ENCODE measurements around the gene B4GALT3. TPM values are rescaled to one million over a fixed set of nuclear protein-coding genes. Genes with fewer than 3 reads are reported as not detected.
A peak's percentile ranks its signal among the peaks of the same experiment; 100 is the strongest.

The B4GALT3 gene
- total RNA-seq, 2 donors from 2014 or later = 20.2 to 29.3 TPM

GRCh38 chr1:161196111-161196510 lies 18.8 kb upstream of the B4GALT3 start:
- Histone ChIP-seq H3K9me3 (no peaks in the 10 kb centered on the region), H3K4me1 (peaks cover 4% of the 10 kb centered on the region), H3K36me3 (replicated peaks in 1 of 2; ENCODE audit: insufficient read depth in 1 of 2, low read depth in 2 of 2) (no peaks in the 10 kb centered on the region), H3K27me3 (no peaks in the 10 kb centered on the region), H3K4me3 (no peak overlapping the region), H3K27ac (no peak overlapping the region)
- 66 to 86% methylated on average over 4 to 7 of the region's 7 CpGs for WGBS, 2 donors
- ATAC-seq (no peak), DNase-seq (no peak)
- intact Hi-C loops (cut with DNase I) = no loop called here
- TF ChIP-seq POLR2A (IDR thresholded peaks at IDR 0.05) = no peak

- Histone ChIP-seq H3K27ac (no peak overlapping the region), H3K27me3 (no peaks in the 10 kb centered on the region), H3K4me1 (no peaks in the 10 kb centered on the region), H3K36me3 (replicated peaks in 1 of 2; ENCODE audit: insufficient read depth in 1 of 2, low read depth in 2 of 2) (no peaks in the 10 kb centered on the region), H3K4me3 (no peak overlapping the region), H3K9me3 (no peaks in the 10 kb centered on the region)
- 61 to 74% methylated on average over 2 to 4 of the region's 4 CpGs for WGBS, 2 donors
- DNase-seq (no peak), ATAC-seq (no peak)
- TF ChIP-seq, protein P1, sequence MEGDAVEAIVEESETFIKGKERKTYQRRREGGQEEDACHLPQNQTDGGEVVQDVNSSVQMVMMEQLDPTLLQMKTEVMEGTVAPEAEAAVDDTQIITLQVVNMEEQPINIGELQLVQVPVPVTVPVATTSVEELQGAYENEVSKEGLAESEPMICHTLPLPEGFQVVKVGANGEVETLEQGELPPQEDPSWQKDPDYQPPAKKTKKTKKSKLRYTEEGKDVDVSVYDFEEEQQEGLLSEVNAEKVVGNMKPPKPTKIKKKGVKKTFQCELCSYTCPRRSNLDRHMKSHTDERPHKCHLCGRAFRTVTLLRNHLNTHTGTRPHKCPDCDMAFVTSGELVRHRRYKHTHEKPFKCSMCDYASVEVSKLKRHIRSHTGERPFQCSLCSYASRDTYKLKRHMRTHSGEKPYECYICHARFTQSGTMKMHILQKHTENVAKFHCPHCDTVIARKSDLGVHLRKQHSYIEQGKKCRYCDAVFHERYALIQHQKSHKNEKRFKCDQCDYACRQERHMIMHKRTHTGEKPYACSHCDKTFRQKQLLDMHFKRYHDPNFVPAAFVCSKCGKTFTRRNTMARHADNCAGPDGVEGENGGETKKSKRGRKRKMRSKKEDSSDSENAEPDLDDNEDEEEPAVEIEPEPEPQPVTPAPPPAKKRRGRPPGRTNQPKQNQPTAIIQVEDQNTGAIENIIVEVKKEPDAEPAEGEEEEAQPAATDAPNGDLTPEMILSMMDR (IDR thresholded peaks at IDR 0.05) = no peak
- no peak for TF ChIP-seq POLR2A (IDR thresholded peaks at IDR 0.05)
- intact Hi-C loops (cut with DNase I) = no loop called here
Measured at GRCh38 chr1:161195171-161195570, 17.9 kb upstream of the B4GALT3 start.

- H3K36me3 ChIP-seq (replicated peaks in 1 of 2; ENCODE audit: insufficient read depth in 1 of 2, low read depth in 2 of 2) = no peaks in the 10 kb centered on the region
- H3K27ac ChIP-seq = no peak overlapping the region
- H3K4me1 ChIP-seq = no peaks in the 10 kb centered on the region
- H3K9me3 ChIP-seq = no peaks in the 10 kb centered on the region
- DNase-seq (no peak), ATAC-seq (no peak)
- peak in 1 of 3 donors; percentile 2 for TF ChIP-seq POLR2A (IDR thresholded peaks at IDR 0.05)
- TF ChIP-seq, protein P1 (IDR thresholded peaks at IDR 0.05) = no peak
- intact Hi-C loops (cut with DNase I) = no loop called here
- no peak overlapping the region for H3K4me3 ChIP-seq
- no peaks in the 10 kb centered on the region for H3K27me3 ChIP-seq
- WGBS, 2 donors = 57 to 60% methylated on average over 1 to 21 of the region's 21 CpGs
Measured at GRCh38 chr1:161193561-161194235, 16.4 kb upstream of the B4GALT3 start.

DNA sequence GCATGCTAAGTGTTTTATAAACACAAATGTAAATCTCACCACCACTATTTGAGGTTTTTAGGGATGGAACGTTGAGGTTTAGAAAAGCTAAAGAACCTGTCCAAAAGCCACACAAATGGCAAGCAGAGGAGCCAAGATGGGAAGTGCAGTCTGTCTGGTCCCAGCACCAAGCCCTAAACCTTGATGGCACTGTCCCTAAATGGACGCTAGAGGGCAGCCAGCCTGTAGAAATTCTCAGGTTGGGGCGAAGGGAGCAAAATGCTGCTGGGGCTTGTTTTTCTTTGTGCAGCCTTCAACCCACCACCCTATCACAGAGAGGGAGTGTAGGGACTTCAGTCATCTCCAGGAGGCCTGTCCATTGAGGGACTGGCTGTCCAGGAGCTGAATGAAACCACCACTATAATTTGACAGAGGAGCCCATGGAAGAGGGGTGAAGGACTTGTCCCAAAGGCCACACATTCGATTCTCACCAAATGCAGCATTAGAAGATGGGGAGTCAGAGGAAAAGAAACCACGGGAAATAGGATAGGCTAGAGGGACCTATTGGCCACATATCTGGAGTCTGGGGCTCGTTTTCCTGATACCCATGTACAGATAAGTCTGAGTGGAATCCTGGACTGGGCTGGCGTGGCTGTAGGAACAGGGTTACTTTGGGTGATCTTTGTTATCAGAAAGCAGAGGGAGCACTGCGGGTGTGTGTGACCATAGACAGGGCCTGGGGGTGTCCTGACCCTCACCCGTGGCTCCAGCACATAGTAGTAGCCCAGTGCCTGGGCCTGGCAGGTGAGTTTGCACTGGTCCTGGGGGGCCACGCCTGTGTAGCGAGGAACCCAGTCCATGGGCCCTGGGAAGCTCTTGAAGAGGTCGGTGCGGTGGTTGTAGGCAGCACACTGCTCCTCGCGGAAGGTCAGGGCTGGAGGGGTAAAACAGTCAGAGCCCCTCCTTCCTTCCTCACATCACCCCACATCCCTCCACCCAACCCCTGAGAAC lies 15.5 kb upstream of the B4GALT3 start:
- TF ChIP-seq, protein P1 (IDR thresholded peaks at IDR 0.05) = peak; percentile 71 to 90 (median 79)
- no peak for TF ChIP-seq POLR2A (IDR thresholded peaks at IDR 0.05)
- DNase-seq (peak; percentile 63 to 76 (median 70)), ATAC-seq (peak; percentile 77)
- intact Hi-C loops (cut with DNase I) = no loop called here
- H3K27me3 ChIP-seq = no peaks in the 10 kb centered on the region
- H3K4me3 ChIP-seq = no peak overlapping the region
- H3K9me3 ChIP-seq = no peaks in the 10 kb centered on the region
- no peaks in the 10 kb centered on the region for H3K36me3 ChIP-seq (replicated peaks in 1 of 2; ENCODE audit: insufficient read depth in 1 of 2, low read depth in 2 of 2)
- no peak overlapping the region for H3K27ac ChIP-seq
- 41 to 45% methylated on average over 15 of the region's 15 CpGs for WGBS, 2 donors
- no peaks in the 10 kb centered on the region for H3K4me1 ChIP-seq

- TF ChIP-seq, protein P1 (IDR thresholded peaks at IDR 0.05) = no peak
- no peak for DNase-seq
- no peak overlapping the region for H3K27ac ChIP-seq
- no peaks in the 10 kb centered on the region for H3K27me3 ChIP-seq
- 33 to 42% methylated on average over 8 of the region's 8 CpGs for WGBS, 2 donors
- no peaks in the 10 kb centered on the region for H3K36me3 ChIP-seq (replicated peaks in 1 of 2; ENCODE audit: insufficient read depth in 1 of 2, low read depth in 2 of 2)
- H3K9me3 ChIP-seq = no peaks in the 10 kb centered on the region
- H3K4me3 ChIP-seq = no peak overlapping the region
- no peaks in the 10 kb centered on the region for H3K4me1 ChIP-seq
- intact Hi-C loops (cut with DNase I) = no loop called here
- ATAC-seq = no peak
Measured at GRCh38 chr1:161191971-161192370, 14.7 kb upstream of the B4GALT3 start.
